Inflammatory macrophage treated with lipopolysaccharide for 4 hours (primary cell): ENCODE data around the gene C21orf58.
"Not testable (repeated sequence)": the region's sequence is repeated elsewhere in the genome, so short reads cannot be mapped to it uniquely, and the experiment has no call there.

Experiments
- DNase-seq: peaks from one replicate; pipeline ENCODE4 v3.0.0-alpha.2; 2020

The C21orf58 gene

GRCh38 chr21:46322351-46323226, 1.1 kb downstream of the C21orf58 start:
- peak; percentile 27 for DNase-seq

GRCh38 chr21:46320331-46320801, 3.3 kb downstream of the C21orf58 start:
- no peak for DNase-seq

- no peak for DNase-seq
Observed at GRCh38 chr21:46319186-46319585, 4.5 kb downstream of the C21orf58 start.

- no peak for DNase-seq
Observed at GRCh38 chr21:46318464-46318845, 5.2 kb downstream of the C21orf58 start.

DNA sequence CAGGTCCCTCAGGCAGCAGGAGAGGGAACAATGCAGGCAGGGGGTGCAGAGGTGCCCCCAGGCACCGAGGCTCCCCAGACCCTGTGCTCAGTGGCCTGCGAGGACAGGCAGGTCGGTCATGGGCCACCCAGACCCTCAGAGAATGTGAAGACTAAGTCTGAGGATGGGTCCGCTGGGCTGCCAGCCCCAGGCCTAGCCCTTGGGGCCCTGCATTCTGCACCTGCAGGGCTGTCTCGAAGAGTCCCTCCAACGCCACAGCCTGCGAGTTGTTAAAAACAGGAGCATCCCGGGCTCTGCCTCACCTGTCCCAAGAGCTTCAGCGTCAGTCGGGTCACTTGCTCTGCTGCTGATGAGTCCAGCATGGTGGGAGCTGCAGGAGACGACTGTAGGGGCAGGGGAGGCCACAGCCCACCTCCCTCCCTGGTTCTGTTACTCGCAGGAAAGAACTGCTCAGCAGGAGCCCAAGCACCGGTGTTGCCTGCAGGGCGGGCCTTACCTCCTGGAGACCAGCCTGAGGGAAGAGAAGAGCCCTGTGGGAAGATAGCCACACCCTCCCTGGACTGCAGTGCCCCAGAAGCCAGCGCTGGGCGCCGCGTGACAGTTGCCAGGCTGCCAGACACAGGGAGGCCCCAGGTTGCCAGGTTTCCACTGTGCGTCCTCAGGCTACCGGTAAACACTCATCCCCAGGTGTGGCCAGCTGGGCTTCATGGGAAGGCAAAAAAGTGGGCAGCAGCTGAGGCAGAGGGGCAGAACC, 5.8 kb downstream of the C21orf58 start:
- DNase-seq, result no peak

DNA sequence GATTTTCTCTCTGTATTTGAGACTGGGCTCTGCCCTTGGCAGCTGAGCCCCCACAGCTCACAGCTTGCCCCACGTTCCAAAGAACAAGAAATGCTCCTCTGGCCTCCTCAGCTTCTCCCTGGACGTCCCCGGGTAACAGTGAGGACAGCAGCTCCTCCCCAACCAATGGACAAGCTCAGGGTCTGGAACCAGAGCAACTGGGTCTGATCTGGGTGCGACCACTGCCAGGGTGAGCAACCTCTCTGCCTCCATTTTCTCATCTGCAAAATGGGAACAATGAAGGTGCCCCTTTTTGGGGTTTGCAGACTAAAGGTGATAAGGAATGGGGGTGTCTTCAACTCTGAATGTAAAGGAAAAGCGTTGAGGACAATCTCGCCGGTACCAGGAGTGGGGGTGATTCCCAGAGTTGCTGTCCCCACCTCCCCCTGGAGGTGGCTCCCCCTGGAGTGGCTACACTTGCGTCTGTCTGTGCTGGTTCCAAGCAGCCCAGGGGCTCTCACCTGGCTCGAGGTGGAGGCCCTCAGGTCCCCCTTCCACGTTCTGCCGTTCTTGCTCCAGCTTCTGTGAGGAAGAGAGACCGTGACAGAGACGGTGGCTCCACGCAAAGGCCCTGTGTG, 6.9 kb downstream of the C21orf58 start:
- no peak for DNase-seq

- no peak for DNase-seq
Observed at GRCh38 chr21:46314441-46315020, 9.1 kb downstream of the C21orf58 start.

DNA sequence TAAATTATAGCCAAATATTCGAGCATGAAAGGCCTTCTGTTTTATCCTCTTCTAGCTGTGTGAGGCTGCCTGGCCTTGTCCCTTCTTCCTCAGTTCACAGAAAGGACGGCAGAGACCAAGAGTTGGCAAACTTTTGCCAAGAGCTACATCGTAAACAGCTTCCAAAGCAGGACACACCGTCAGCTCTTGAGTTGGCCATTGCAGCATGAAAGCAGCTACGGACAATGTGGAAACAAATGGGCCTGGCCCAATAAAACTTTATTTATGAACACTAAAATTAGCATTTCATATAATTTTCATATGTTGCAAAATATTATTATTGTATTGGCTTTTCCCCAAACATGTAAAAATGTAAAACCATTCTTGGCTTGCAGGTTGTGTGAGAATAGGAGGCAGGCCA, 10.7 kb downstream of the C21orf58 start:
- DNase-seq, result no peak

DNA sequence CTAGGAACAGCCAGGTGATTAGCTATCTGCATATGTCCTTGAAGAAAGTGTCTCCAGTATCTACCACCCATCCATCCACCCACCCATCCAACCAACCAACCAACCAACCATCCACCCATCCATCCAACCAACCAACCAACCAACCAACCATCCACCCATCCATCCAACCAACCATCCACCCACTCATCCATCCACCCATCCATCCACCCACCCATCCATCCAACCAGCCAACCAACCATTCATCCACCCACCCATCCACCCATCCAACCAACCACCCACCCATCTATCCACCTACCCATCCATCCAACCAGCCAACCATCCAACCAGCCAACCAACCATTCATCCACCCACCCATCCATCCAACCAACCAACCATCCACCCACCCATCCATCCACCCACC, 12.1 kb downstream of the C21orf58 start:
- DNase-seq, result no peak

DNA sequence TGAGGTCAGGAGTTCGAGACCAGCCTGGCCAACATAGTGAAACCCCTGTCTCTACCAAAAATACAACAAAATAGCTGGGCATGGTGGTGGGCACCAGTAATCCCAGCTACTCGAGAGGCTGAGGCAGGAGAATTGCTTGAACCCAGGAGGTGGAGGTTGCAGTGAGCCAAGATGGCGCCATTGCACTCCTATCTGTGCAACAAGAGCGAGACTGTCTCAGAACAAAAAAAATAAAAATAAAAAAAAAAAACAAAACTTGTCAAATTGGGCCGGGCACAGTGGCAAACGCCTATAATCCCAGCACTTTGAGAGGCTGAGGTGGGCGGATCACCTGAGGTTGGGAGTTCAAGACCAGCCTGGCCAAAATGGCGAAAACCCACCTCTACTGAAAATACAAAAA, 13.4 kb downstream of the C21orf58 start:
- not testable (repeated sequence) for DNase-seq

DNA sequence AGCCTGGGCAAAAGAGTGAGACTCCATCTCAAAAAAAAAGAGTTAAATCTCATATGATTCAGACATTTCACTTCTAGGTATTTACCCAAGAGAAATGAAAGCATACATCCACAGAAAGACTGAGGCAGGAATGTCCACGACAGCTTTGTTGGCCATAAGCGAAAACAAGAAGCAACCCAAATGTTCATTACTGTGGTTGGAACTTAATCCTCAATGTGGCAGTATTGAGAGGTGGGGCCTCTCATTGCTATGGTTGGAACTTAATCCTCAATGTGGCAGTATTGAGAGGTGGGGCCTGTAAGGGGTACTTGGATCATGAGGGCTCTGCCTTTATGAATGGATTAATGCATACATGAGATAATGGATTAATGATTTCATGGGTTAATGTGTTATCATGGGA, 15.2 kb downstream of the C21orf58 start:
- DNase-seq, result no peak

DNA sequence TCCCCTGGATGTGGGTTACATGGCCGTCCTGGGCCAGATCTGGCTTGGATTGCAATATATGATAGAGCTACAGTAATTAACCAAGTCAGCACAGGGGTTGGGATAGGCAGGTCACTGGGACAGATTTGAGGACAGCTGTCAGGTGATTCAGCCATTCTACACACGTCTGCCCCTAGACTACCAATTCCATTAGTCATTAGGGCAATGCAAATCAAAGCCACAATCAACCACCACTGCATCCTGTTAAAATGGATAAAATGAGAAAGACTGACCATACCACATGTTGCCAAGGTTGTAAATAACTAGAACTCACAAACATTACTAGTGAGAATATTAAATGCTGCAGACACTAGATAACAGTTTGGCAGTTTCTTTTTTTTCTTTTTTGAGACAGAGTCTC, 16.0 kb downstream of the C21orf58 start:
- no peak for DNase-seq

DNA sequence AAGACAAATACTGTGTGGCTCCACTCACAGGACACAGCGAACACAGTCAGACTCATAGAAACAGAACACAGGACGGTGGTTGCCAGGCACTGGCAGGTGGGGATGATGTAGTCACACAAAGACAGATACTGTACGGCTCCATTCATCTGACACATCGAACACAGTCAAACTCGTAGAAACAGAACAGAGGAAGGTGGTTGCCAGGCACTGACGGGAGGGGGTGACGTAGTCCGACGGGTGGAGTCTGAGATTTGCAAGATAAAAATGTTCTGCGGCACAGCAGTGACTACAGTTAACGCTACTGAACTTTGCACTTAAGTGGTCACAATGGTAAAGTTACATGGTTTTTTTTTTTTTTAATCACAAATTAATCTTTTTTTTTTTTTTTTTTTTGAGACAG, 18.7 kb downstream of the C21orf58 start:
- no peak for DNase-seq

DNA sequence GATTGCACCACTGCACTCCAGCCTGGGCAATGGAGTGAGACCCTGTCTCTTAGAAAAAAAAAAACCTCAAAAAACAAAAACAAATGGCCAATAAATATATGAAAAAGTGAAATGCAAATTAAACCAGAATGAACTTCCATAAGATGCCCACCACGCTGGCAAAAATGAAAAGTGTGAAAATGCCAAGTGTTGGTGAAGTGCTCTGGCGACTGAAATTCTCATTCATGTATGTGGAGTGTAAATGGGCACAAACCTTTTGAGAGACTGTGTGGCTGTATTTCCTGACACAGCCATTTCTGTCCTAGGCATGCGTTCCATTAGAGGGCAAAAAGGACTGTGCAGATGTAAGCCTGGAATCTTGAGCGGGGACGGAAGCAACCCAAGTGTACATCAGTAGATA, 19.2 kb downstream of the C21orf58 start:
- DNase-seq, result no peak

- no peak for DNase-seq
Observed at GRCh38 chr21:46301759-46302158, 21.9 kb downstream of the C21orf58 start.

GRCh38 chr21:46299167-46299566, 24.5 kb downstream of the C21orf58 start:
- no peak for DNase-seq

DNA sequence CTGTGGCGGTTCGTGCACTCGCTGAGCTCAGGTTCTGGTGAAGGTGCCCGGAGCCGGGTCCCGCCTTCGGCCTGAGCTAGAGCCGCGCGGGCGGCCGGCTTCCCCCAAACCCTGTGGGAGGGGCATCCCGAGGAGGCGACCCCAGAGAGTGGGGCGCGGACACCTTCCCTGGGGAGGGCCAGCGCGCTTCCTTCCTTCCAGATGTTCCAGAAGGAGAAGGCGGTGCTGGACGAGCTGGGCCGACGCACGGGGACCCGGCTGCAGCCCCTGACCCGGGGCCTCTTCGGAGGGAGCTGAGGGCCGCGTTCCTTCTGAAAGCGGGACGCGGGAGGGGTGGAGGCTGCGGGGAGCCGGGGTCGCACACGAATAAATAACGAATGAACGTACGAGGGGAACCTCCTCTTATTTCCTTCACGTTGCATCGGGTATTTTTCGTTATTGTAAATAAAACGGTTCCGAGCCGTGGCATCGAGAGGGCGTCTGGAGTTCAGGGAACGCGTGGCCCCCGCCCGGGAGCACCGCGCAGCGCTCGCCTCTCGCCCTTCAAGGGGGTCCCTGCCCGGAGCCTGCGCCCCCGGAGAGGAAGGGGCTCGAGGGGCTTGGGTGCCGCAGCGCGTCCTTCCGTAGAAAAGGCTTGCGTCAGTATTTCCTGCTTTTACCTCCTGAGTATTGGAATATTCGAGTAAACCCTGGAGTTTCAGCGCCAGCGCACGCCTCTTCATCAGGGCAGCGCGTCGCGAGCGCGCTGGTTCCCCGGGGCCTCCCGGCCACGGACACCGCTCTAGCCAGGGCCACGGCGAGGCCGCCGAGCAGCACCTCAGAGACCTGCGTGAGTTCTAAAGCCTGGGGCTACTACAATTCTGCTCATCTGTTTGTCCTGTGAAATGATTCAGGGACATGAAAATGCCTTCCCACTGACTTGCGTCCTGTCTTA, 26.1 kb downstream of the C21orf58 start:
- peak; percentile 5 for DNase-seq

DNA sequence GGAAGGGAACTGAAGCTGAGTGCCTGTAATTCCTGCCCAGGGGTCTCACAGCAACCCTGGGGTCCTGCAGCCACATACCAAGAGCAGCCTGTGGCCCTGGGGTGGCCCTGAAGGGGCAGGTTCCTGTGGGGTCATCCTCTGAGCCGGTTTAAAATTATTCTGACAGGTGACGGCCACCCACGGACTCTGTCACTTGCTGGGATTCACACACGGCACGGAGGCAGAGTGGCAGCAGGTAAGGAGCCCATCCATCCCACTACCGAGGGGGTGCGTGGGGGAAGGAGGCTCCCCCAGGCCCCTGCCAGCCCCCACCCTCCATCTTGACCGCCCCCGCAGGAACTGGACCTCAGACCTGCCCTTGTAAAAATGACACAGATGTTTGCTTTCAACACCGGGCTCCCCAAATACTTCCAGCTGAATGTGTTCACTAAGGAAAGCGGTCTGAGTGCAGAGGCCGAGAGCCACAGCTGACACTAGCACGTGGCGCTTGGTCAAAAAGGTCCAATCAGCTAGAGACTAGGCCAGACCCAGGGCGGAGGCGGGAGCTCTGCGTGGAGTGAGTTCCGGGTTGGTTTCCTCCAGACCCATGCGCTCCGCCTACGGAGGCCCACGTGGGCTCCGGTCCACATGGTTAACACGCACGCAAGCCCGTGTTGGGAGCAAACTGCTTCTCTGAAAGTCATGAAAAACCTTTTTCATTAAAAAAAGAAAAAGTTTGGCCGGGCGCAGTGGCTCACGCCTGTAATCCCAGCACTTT, 27.5 kb downstream of the C21orf58 start:
- DNase-seq, result peak; percentile 88

DNA sequence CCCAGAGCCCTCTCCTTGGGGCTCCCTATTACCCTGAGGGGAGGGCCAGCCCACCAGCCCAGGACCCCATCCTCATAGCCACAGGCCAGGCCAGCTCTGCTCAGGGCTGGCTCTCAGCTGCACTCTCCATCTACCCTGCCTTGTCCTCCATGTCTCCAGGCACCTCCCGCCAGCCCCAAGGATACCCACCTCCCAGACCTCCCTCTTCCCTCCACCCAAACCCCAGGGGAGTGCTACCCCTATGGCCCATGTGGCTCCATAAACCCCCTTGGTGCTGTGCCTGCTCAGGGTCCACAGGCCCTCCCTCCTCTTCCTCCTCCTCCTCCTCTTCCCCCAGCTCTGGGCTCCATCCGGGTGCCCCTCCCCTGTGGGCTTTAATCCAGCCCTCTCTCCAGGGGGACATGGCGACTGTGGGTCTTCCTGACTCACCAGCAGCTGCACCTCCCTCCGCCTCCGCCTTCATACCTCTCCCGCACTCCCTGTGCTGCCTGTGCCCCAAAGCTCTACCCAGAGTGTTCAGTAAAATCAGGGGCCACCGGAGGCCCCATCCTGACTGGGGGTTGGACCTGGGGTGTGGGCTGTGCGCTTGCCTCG, 28.4 kb downstream of the C21orf58 start:
- no peak for DNase-seq

DNA sequence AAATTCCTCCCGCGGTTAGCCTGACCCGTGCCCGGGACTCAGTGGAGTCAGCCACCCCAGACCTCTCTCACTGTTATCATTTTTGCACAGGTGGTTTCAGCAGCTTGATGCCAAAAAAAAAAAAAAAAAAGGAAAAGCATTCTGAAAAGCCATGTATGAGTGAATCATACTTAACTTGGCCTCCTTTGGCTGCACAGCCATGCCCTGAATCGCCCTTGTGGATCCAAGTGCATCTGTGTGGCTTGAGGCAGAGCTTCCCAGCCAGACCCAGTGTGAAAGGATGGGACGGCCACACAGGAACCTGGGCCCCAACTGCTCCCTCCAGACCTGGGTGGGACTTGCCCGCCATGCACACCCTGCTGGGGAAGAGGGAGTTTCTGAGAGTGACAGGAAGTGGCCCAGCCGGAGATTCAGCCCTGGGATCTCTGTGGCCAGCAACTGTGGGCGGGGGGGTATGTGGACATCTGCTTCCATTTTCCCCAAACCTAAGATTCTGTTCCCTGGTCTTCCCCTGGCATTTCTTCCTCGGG, 29.0 kb downstream of the C21orf58 start:
- DNase-seq, result peak; percentile 78

DNA sequence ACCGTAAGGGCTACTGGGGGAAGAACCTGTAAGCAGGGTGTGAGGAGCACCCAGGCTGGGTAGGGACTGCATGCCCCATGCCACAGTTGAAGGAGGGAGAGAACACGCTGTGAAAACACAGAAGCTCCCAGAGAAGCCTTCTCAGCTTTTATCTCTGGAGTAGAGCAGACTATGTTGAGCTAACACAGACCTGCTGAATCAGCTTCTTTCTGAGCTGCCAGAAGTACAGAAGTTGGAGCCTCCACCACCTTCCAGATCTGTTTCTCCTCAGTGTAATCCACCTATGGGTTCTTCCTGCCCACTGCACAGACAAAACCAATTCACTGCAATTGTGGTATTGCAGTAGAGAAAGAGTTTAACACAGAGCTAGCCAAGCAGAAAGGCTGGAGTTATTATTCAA, 32.1 kb downstream of the C21orf58 start:
- no peak for DNase-seq
